PFSK-1 (cell line): Measurements from ENCODE around the gene MKRN1.

Experiments
- FOXP2 ChIP-seq: optimal IDR thresholded peaks from 2 replicates; pipeline ENCODE3; 2011; ENCODE audit warnings: borderline replicate concordance, control low read depth, inconsistent platforms; ENCODE audit not compliant: insufficient read depth; ENCODE audit errors: extremely low read length, extremely low read depth
- POLR2AphosphoS5 ChIP-seq: IDR thresholded peaks from 2 replicates; pipeline ENCODE4 v1.6.1; 2012; ENCODE audit warnings: low read depth, mild to moderate bottlenecking, control low read depth, low read length, moderate library complexity
- SIN3A ChIP-seq: IDR thresholded peaks from 2 replicates; pipeline ENCODE4 v1.6.1; 2012; ENCODE audit warnings: mild to moderate bottlenecking, low read length, moderate library complexity, borderline replicate concordance; ENCODE audit not compliant: insufficient read depth
- TAF1 ChIP-seq: IDR thresholded peaks from 2 replicates; pipeline ENCODE4 v1.6.1; 2012; ENCODE audit warnings: low read length, control low read depth, borderline replicate concordance; ENCODE audit not compliant: insufficient read depth
- TF ChIP-seq, protein P1 (sequence below), 2 experiments: IDR thresholded peaks; 2 replicates each; pipeline versions ENCODE4 v1.6.1 to v1.8.0; 2011 to 2012; ENCODE audit warnings: low read depth in 2 of 2, low read length in 2 of 2, control low read depth in 1 of 2, inconsistent platforms in 1 of 2, mild to moderate bottlenecking in 1 of 2, moderate library complexity in 1 of 2; ENCODE audit not compliant: insufficient read depth in 1 of 2

MKRN1 gene

DNA sequence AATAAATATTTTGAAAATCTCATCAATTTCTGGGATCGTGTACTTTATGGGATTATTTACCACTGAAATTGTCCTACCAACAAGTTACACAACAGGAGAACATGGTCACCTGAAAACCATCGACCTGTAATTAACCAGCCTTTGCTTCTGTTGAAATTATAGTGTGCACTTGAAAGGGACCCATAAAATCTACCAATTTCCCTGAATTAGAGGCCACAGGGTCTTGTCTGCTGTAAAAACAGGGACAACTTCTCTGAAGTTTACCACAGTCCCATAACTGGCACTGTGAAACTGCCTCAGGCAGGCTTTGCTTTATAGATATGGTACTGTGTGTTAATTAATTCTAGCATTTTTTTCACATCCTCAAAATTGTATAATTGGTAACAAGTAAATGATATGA, 37.8 kb downstream of the MKRN1 start:
- TF ChIP-seq POLR2AphosphoS5 (no peak), TAF1 (no peak), SIN3A (no peak), FOXP2 (no peak)
- TF ChIP-seq, protein P1, sequence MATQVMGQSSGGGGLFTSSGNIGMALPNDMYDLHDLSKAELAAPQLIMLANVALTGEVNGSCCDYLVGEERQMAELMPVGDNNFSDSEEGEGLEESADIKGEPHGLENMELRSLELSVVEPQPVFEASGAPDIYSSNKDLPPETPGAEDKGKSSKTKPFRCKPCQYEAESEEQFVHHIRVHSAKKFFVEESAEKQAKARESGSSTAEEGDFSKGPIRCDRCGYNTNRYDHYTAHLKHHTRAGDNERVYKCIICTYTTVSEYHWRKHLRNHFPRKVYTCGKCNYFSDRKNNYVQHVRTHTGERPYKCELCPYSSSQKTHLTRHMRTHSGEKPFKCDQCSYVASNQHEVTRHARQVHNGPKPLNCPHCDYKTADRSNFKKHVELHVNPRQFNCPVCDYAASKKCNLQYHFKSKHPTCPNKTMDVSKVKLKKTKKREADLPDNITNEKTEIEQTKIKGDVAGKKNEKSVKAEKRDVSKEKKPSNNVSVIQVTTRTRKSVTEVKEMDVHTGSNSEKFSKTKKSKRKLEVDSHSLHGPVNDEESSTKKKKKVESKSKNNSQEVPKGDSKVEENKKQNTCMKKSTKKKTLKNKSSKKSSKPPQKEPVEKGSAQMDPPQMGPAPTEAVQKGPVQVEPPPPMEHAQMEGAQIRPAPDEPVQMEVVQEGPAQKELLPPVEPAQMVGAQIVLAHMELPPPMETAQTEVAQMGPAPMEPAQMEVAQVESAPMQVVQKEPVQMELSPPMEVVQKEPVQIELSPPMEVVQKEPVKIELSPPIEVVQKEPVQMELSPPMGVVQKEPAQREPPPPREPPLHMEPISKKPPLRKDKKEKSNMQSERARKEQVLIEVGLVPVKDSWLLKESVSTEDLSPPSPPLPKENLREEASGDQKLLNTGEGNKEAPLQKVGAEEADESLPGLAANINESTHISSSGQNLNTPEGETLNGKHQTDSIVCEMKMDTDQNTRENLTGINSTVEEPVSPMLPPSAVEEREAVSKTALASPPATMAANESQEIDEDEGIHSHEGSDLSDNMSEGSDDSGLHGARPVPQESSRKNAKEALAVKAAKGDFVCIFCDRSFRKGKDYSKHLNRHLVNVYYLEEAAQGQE (IDR thresholded peaks at IDR 0.05; ENCODE audit: insufficient read depth in 1 of 2, low read depth in 2 of 2, low read length in 2 of 2) = no peak

DNA sequence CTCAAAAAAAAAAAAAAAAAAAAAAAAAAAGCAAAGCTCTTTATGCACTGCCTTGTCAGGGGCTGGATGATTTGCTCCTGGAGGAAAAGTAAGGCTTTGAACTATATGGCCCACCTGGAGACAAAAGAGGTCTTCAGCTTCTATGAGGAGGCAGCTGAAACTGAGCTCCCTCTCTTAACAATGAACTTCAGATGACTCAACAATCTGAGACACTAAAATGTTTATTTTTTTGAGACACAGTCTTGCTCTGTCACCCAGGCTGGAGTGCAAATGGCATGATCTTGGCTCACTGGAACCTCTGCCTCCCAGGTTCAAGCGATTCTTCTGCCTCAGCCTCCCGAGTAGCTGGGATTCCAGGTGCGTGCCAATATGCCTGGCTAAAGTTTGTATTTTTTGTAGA, 38.7 kb downstream of the MKRN1 start:
- TF ChIP-seq TAF1 = no peak
- TF ChIP-seq FOXP2 = no peak
- TF ChIP-seq, protein P1 (IDR thresholded peaks at IDR 0.05; ENCODE audit: insufficient read depth in 1 of 2, low read depth in 2 of 2, low read length in 2 of 2) = no peak
- no peak for TF ChIP-seq POLR2AphosphoS5
- no peak for TF ChIP-seq SIN3A

DNA sequence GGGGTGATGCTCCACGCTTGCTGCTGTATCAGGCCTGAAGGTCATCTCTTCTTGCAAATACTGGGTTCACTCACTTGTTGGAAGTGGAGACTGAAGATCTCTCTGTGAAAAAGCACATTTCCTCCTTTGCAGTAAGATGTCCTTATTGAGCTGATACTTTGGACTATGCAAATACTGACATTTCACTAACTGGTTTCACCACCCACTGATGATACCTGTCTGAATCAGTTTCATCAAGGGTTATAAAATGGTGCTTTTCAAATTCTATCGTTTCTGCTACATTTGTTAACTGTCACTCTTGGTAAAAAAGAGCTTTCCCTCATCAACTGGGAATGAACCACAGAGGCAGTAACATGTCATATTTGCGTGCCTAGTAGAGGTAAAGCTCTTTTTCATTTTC, 39.9 kb downstream of the MKRN1 start:
- no peak for TF ChIP-seq TAF1
- no peak for TF ChIP-seq POLR2AphosphoS5
- TF ChIP-seq SIN3A = no peak
- TF ChIP-seq, protein P1 (IDR thresholded peaks at IDR 0.05; ENCODE audit: insufficient read depth in 1 of 2, low read depth in 2 of 2, low read length in 2 of 2) = no peak
- no peak for TF ChIP-seq FOXP2

DNA sequence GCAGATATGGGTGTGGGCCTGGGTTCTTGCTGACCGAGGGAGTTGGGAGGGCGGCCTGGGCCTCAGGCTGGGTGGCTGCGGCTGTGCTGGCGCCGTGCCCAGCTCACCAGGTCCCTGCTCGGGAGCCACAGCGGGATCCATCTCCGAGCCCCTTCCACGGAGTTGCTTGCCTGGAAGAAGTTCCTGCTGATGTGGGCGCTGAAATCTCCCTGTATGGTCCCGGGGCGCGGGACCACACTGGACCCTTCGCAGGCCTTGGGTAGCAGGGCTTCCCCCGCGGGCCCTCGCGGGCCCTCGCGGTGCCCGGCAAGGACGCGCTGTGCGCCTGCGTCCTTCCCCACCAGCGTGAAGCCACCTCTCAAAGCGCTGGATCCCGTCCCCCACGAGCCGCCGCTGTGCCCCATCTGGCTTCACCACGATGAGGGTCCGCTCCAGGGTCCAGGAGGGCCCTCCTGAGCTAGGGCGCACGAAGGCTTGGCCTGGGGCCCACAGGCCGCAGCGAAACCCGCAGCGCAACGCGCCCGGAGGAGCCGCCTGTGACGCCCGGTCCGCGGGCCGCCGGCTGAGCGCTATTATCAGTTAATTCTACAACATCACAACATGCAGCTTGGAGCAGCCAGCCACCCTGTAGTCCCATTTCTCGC, 43.9 kb downstream of the MKRN1 start:
- TF ChIP-seq TAF1 (no peak), SIN3A (no peak), POLR2AphosphoS5 (no peak), FOXP2 (no peak)
- TF ChIP-seq, protein P1 (IDR thresholded peaks at IDR 0.05; ENCODE audit: insufficient read depth in 1 of 2, low read depth in 2 of 2, low read length in 2 of 2) = no peak

DNA sequence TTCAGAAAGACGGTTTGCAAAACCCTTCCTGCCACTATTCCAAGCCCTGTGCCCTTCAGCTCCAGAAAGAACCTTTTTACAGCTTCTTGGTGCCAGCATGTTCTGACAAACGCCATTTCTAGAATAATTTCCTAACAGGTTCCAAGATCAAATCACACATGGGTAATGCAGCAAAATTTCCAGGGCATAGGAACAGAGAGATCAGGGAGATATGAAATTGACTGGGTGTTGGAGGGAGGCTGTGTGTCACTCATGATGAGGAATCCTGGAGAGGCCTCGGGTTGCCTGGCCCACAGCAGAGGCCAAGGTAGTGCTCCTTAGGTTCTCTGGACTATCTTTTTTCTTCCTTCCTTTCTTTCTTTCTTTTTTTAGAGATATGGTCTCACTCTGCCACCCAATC, 45.9 kb downstream of the MKRN1 start:
- TF ChIP-seq POLR2AphosphoS5 (no peak), FOXP2 (no peak), TAF1 (no peak), SIN3A (no peak)
- TF ChIP-seq, protein P1 (IDR thresholded peaks at IDR 0.05; ENCODE audit: insufficient read depth in 1 of 2, low read depth in 2 of 2, low read length in 2 of 2) = no peak
